Measurements from ENCODE around the gene NFKB2. TPM values are rescaled to one million over a fixed set of nuclear protein-coding genes. Genes with fewer than 3 reads are reported as not detected.

NFKB2 gene
- 61.8 and 73.7 TPM in 2 replicates for total RNA-seq (2014; rRNA removed; shearing (Covaris generic))

DNA sequence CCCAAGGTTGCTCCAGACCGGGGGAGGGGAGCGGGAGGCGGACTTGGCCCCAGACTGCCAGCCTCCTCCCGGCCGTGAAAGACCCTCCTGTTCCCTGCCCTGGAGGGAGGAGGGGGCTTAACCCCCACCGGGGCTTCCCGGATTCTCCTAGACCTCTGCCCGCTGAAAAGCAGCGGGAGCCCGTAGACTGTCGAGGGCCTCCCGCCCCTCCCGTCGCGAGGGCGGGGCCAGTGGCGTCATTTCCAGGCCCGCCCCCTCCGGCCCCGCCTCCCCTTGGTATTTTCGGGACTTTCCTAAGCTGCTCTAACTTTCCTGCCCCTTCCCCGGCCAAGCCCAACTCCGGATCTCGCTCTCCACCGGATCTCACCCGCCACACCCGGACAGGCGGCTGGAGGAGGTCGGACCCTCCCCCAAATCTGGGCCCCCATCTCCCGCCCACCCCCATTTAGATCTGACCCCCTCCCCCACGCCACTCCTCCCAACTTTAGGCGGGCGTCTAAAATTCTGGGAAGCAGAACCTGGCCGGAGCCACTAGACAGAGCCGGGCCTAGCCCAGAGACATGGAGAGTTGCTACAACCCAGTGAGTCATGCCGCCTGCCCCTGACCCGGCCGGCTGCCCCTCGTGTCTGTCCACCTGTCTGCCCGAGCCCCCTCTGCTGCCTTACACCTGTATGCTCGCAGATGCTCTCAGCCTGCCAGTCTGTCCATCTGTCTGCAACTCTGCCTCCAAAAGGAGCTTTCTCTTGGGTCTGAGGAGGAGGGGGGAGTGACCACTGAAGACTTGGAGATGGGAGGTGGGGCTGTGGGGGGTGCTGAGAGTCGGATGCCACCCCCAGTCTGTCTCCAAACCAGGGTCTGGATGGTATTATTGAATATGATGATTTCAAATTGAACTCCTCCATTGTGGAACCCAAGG is at the start of gene NFKB2:
Gene NFKB2 (plus strand): TSS at position 306 of the 917 bp plus-strand sequence. CDS start 255 bp downstream, at position 561.

DNA sequence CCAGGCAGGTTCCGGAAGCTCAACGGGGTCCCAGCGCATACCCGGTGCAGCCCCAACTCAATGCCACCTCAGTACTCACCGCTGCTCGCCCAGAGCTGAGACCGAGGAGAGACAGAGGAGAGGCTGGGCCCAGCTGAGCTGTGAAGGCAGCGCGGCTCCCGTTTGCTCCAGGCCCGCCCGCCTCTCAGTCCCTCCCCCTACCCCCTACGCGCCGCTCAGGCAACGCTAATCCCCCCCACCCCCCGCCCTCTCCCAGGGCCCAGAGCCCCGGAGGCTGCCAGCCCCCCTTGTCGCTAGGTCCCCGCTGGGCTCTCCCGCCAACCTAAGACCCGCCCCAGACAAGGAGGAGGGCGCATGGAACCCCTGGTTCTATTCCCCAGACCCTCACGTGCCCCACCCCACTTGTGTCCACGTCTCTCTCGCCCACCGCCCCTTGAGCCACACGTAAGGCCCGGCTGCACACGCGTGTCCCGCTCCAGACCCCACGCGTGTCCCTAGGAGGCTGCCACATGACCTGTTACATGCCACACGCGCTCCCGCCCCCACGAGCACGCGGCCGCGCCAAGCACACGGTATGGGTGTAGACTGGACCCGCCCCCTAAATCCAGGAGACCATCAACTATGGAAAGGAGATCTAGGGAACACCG is 23.2 kb downstream of the NFKB2 start, which contains the start of gene PSD:
Gene PSD (minus strand): TSS at position 164 of the 647 bp plus-strand sequence. CDS start 1,747 bp downstream, outside the sequence.

DNA sequence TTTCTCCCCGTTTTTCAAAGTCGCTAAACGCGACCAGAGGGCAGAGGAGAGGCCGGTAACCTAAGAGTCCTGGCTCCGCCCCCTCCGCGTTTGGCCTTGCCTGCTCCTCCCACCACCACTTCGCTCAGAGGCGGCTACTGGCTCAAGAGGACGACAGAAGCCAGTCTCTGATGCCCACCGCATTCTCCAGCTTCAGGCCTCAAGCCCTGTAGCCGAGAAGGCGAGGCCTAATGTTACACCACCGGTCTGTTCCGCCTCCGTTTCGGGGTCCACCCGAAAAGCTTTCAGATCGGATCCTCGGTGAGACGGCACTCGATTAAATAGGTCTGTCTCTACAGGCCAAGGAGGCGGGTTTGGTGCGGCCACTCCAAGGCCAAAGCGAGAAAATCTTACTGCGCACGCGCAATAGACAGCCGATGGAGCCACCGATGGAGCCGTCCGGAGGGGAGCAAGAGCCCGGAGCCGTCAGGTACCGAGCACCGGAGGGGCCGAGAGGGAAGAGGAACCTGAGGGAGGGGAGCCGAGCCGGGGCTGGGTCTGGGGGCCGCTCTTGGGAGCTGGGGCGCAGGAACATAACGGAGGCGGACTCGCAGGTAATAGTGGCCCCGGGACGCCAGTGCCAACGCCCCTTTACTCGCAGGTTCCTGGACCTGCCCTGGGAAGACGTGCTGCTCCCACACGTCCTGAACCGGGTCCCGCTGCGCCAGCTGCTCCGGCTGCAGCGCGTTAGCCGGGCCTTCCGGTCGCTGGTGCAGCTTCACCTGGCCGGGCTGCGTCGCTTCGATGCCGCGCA is 25.4 kb downstream of the NFKB2 start, which contains the start of gene FBXL15:
Gene FBXL15 (plus strand): TSS at position 123 of the 793 bp plus-strand sequence. CDS start 294 bp downstream, at position 417.

DNA sequence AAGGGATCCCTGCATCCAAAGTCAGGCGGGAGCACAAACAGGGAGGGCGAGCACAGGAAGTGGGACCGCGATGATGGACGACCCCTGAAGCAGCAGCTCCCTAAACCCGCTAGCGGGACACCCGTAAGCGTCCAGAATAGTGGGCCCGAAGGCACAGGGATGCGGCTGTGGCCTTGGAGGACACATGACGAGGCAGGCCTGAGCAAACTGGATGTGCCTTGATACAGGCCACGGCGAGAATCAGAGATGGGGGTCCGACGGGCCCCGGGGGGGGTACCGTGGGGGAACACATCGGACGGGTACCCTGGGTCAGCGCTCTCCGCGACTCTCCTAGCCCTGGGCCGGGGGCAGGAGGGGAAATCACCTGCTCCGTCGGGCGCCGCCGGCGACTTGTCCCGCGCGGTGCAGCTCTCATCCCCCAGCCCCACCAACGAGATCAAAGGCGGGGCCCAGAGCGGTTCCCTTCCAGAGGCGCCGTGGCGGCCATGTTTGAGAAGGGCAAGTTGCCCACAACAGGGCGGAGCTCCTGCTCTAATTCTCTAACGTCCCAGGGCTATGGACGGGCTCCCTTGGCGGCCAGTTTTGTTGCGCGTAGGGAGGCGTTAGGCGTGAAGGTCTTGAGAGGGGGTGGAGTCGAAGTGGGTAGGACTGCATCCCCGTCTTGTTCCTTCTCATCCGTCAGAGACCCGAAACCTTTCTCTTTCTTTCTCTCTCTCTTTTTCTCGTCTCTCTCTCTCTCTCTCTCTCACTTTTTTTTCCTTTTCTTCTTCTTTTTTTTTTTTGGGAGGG is 36.9 kb downstream of the NFKB2 start, which contains the start of gene CUEDC2:
Gene CUEDC2 (minus strand): TSS at position 413 of the 789 bp plus-strand sequence. CDS start 7,386 bp downstream, outside the sequence.

DNA sequence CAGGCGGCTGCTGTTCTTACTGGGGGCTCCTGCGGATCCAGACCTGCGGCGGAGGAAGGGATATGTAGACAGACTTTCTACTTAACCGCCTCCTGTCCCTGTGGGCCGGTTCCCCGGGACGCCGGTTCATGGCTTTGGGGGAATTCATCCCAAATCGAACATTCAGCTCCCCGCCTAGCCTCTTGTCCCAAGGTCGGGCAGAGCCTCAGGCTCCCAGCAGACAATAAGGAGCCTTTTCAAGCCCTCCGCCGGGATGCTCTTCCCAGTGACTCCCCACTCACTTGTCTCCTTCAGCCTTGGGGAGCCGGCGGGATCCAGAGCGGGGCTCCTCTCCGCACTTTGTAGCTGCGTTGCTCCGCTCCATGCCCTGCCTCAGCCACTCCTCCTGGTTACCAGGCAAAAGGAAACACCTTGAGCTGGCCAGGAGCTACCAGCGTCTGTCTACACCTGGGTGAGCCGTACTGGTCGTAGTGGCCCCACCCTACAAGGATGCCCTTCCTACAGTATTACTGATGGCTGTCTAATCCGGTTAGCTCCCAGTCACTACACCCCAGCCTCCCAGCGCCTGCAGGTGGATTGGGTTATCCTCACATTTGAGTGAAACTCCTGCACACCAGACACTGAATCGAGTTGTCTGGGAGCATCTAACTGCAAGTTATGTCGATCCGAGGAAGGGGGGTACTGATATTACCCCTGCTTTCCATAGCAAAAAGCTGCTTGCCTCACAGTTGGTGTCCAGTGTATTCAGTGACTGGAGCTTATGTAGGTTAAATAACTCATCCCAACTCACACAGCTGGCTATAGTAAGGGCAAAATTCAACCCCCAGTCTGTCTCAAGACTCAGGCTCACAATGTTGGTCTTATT is 55.8 kb downstream of the NFKB2 start, which contains the start of gene C10orf95:
Gene C10orf95 (minus strand): TSS at position 439 of the 865 bp plus-strand sequence. CDS start 450 bp downstream, outside the sequence.

Small RNA genes lying within 50 kb of the gene (small RNA-seq; reads per million reads assigned to genes)
- 7.4 reads per million, percentile 87 among the genes with 10 or more reads in this experiment for gene MIR146B

Other genes starting within 250 kb of the NFKB2 start
- gene NOLC1, start 243.3 kb upstream of the NFKB2 start, total RNA-seq (2014; rRNA removed; shearing (Covaris generic)): 132 and 158 TPM in 2 replicates
- gene ELOVL3, start 169.4 kb upstream of the NFKB2 start, total RNA-seq (2014; rRNA removed; shearing (Covaris generic)): not detected in 2 replicates
- not detected in 2 replicates for gene PITX3, start 154.2 kb upstream of the NFKB2 start, total RNA-seq (2014; rRNA removed; shearing (Covaris generic))
- 23.5 and 26.4 TPM in 2 replicates for gene GBF1, start 150.2 kb upstream of the NFKB2 start, total RNA-seq (2014; rRNA removed; shearing (Covaris generic))
- 0.11 and 1.0 TPM in 2 replicates for gene PSD, start 23.1 kb downstream of the NFKB2 start, total RNA-seq (2014; rRNA removed; shearing (Covaris generic))
- gene FBXL15, start 25.1 kb downstream of the NFKB2 start, total RNA-seq (2014; rRNA removed; shearing (Covaris generic)): 16.8 and 25.4 TPM in 2 replicates
- gene CUEDC2, start 36.9 kb downstream of the NFKB2 start, total RNA-seq (2014; rRNA removed; shearing (Covaris generic)): 64.5 and 81.4 TPM in 2 replicates
- 0.11 and 0.34 TPM in 2 replicates for gene C10orf95, start 55.8 kb downstream of the NFKB2 start, total RNA-seq (2014; rRNA removed; shearing (Covaris generic))
- gene ACTR1A, start 107.0 kb downstream of the NFKB2 start, total RNA-seq (2014; rRNA removed; shearing (Covaris generic)): 70.9 and 76.0 TPM in 2 replicates
- gene SUFU, start 108.3 kb downstream of the NFKB2 start, total RNA-seq (2014; rRNA removed; shearing (Covaris generic)): 7.4 and 7.5 TPM in 2 replicates
- gene TRIM8, start 248.8 kb downstream of the NFKB2 start, total RNA-seq (2014; rRNA removed; shearing (Covaris generic)): 76.5 and 87.1 TPM in 2 replicates